Mucosa of descending colon (tissue), 3 donors: ENCODE measurements around the gene MAPK7. TPM values are rescaled to one million over a fixed set of nuclear protein-coding genes. Genes with fewer than 3 reads are reported as not detected.

Experiments
- ATAC-seq: fragments of 200-7000 bp; cut with Tn5 transposase; one replicate; pipeline ENCODE4 v1.9.1; 2020; ENCODE audit warnings: mild to moderate bottlenecking, moderate library complexity
- DNase-seq, 3 donors: peaks; one replicate each; pipeline ENCODE4 v3.0.0-alpha.2; 2020
- H3K36me3 ChIP-seq: fragments of 200-600 bp; one replicate; pipeline ENCODE4 v1.8.0; 2021; ENCODE audit warnings: low read depth, mild to moderate bottlenecking
- H3K4me1 ChIP-seq: fragments of 200-600 bp; one replicate; pipeline ENCODE4 v1.8.0; 2021; ENCODE audit warnings: low read depth, mild to moderate bottlenecking
- H3K4me3 ChIP-seq: fragments of 200-600 bp; one replicate; pipeline ENCODE4 v1.8.0; 2021; ENCODE audit warnings: mild to moderate bottlenecking
- H3K9me3 ChIP-seq: fragments of 200-600 bp; one replicate; pipeline ENCODE4 v1.8.0; 2021; ENCODE audit warnings: mild to moderate bottlenecking
- intact Hi-C, 2 donors: fragments of 100-400 bp; cut with DNase I in 1 of 2; cut with micrococcal nuclease in 1 of 2; formaldehyde crosslinking; loops; one replicate each; pipeline versions ENCODE4 v1.11.0 to v1.11.1; 2022; cut with DNase I, micrococcal nuclease
- total RNA-seq, 3 donors: library from RNA; stranded (reverse); fragmentation: NEBNext Ultra II Directional in 2 of 3; extraction: Animal tissue kit (Norgen Biotek cat#: 25700) in 2 of 3; gene quantifications; one replicate each; pipeline versions ENCODE4 v1.2.1 to v1.2.4, GENCODE V29; 2021 to 2023
- TF ChIP-seq, protein P1 (sequence below): fragments of 200-600 bp; IDR thresholded peaks from one replicate; pipeline ENCODE4 v1.8.0; 2022; ENCODE audit warnings: antibody characterized with exemption, mild to moderate bottlenecking
- donor health status: DM: no; HTN: no; CAD: no; lungs with moderate emphysema.
- donor health status: DM: no; HTN: no; CAD: no.
- donor health status: DM: no; HTN: yes; CAD: no.

The MAPK7 gene
- total RNA-seq, 3 donors from 2014 or later: 36.9 to 48.6 (median 47.5) TPM

DNA sequence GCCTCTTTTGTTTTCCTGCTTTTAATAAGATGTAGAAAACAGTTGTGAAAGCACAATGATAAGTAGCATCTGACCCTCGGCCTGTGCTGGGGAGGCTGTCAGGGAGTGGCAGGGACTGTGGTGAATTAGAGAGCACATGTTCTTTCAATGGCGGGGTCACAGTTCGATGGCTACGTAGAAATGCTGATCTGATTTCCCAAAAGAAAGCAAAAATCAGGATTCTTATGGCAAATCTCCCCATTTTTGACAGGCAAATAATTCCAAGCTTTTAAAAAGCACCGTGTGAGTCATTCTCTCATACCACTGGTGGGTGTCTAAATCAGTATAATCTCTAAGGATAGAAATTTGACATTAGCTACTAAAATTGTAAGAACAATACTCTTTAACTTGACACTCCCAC is 4.2 kb upstream of the MAPK7 start:
- Histone ChIP-seq H3K36me3 (peaks cover 3% of the 10 kb centered on the region), H3K4me3 (no peak overlapping the region), H3K9me3 (no peaks in the 10 kb centered on the region), H3K4me1 (peaks cover 21% of the 10 kb centered on the region)
- intact Hi-C loops: no loop called here
- no peak for ATAC-seq
- DNase-seq: no peak
- TF ChIP-seq, protein P1, sequence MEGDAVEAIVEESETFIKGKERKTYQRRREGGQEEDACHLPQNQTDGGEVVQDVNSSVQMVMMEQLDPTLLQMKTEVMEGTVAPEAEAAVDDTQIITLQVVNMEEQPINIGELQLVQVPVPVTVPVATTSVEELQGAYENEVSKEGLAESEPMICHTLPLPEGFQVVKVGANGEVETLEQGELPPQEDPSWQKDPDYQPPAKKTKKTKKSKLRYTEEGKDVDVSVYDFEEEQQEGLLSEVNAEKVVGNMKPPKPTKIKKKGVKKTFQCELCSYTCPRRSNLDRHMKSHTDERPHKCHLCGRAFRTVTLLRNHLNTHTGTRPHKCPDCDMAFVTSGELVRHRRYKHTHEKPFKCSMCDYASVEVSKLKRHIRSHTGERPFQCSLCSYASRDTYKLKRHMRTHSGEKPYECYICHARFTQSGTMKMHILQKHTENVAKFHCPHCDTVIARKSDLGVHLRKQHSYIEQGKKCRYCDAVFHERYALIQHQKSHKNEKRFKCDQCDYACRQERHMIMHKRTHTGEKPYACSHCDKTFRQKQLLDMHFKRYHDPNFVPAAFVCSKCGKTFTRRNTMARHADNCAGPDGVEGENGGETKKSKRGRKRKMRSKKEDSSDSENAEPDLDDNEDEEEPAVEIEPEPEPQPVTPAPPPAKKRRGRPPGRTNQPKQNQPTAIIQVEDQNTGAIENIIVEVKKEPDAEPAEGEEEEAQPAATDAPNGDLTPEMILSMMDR: no peak

DNA sequence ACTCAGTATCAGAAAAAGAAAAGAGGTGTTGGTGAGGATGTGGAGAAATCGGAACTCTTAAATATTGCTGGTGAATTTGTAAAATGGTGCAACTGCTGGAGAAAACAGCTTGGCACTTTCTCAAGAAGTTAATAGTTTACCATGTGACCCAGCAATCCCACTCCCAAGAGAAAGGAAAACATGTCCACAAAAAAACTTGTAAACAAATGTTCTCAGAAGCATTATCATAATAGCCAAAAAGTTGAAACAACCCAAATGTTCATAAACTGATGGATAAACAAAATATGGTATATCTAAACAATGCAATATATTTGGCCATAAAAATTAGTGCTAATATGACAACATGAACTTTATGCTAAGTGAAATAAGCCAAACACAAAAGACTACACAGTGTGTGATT is 2.6 kb upstream of the MAPK7 start:
- Histone ChIP-seq H3K9me3 (no peaks in the 10 kb centered on the region), H3K36me3 (peaks cover 3% of the 10 kb centered on the region), H3K4me1 (peaks cover 13% of the 10 kb centered on the region), H3K4me3 (no peak overlapping the region)
- intact Hi-C loops: no loop called here
- ATAC-seq (no peak), DNase-seq (no peak)
- TF ChIP-seq, protein P1: no peak

DNA sequence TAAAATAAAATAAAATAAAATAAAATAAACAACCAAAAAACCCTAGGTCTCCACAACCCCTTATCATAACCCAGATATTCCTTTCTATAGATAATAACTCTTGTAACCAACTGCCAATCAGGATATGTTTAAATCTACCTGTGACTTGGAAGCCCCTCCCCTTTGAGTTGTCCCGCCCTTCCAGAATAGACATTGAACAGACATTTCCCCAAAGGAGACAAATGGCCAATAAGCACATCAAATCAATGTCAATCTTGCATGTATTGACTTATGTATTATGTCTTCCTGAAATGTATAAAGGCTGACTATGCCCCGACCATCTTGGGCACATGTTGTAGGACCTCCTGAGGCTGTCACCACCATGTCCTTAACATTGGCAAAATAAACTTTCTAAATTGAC is 1.5 kb upstream of the MAPK7 start:
- Histone ChIP-seq H3K9me3 (no peaks in the 10 kb centered on the region), H3K4me3 (no peak overlapping the region), H3K36me3 (peaks cover 3% of the 10 kb centered on the region), H3K4me1 (peaks cover 13% of the 10 kb centered on the region)
- intact Hi-C loops: no loop called here
- peak in 1 of 3 donors; percentile 68 for DNase-seq
- TF ChIP-seq, protein P1: no peak
- no peak for ATAC-seq

DNA sequence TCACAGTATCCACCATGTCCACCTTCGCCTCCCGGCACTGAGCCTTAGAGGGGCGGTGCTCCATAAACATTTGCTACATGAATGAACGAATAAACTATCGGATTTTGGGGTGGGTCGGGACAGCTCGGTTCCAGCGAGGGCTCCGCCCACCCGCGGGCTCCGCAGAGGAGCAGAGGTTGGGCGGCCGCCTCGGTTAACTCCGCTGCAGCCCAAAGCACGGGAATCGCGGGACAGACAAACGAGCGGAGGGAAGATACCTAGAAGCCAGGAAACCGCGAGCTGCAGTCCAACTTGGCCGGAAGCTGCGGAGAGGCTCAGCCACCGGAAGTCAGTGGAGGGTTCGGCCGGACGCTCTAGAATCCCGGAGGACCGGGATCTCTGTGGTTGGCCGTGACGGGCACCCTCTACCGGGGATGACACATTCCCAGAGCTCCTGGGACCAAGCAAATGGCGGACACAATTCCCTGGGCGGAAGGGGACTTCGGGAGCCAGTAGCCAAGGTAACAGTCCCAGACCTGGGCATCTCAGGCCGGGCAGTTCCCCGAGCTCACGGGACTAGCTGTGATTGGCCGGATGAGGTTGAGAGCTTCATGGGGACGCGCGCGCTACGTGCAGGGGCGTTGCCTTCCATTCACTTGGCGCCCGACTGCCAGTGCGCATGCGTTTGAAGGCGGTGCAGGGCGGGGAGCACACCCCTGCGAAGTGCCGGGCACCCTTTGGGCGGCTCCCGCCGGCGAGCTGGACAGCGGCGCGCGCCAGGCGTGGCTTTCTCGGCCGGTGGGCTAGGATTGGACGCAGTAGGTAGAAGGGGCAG is 489 bp upstream of the MAPK7 start:
- H3K9me3 ChIP-seq: no peaks in the 10 kb centered on the region
- peak overlapping the region; percentile 71 for H3K4me3 ChIP-seq
- peaks cover 3% of the 10 kb centered on the region for H3K36me3 ChIP-seq
- TF ChIP-seq, protein P1: peak; percentile 25
- peak; percentile 89 for ATAC-seq
- peak; percentile 96 to 99 (median 99) for DNase-seq
- intact Hi-C loops: no loop called here
- H3K4me1 ChIP-seq: peaks cover 13% of the 10 kb centered on the region

DNA sequence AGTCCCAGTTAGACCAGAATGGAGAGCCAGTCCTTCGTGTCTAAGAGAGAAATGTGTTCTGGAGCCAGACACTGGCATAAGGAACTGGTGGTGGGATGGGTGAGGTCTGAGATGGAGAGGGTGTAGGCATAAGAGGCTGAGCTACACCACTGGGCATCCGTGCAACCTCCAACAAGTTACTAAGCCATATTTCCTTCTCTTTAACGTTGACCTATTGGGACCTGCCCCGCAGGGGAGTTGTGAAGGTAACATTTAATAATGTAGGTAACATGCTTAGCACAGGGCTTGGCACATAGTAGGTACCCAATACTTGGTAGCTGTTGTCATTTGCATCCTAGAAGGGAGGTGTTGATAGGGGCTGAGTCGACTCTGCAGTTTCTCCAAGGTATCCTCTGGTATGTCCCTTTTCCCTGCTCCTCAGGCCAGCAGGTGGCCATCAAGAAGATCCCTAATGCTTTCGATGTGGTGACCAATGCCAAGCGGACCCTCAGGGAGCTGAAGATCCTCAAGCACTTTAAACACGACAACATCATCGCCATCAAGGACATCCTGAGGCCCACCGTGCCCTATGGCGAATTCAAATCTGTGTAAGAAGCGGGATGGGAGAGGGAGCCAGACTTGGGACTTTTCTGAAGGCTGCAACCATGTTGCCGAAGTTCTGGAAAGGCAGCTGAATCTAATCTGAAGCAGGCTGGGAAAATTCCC is 1.2 kb downstream of the MAPK7 start:
- DNase-seq (no peak), ATAC-seq (no peak)
- Histone ChIP-seq H3K4me1 (peaks cover 24% of the 10 kb centered on the region), H3K9me3 (no peaks in the 10 kb centered on the region), H3K4me3 (no peak overlapping the region), H3K36me3 (peaks cover 3% of the 10 kb centered on the region)
- TF ChIP-seq, protein P1: no peak
- intact Hi-C loops: no loop called here
